Thymus (tissue), 11 donors: ENCODE data around the gene NUBP1. TPM values are rescaled to one million over a fixed set of nuclear protein-coding genes. Genes with fewer than 3 reads are reported as not detected.
A peak's percentile ranks its signal among the peaks of the same experiment; 100 is the strongest.

ENCODE experiments used
- DNase-seq, 9 donors: peaks; one replicate each; pipeline ENCODE4 v3.0.0-alpha.2; 2013; ENCODE audit warnings: low spot score in 9 of 9, low read depth in 6 of 9, missing footprints in 1 of 9
- H3K27ac ChIP-seq, 2 donors: one replicate each; pipeline ENCODE4 v1.5.1; 2013; ENCODE audit warnings: control low read depth in 1 of 2, low read depth in 1 of 2, low read length in 1 of 2, mild to moderate bottlenecking in 1 of 2, moderate library complexity in 1 of 2
- H3K27me3 ChIP-seq, 2 donors: one replicate each; pipeline ENCODE4 v1.5.1; 2013; ENCODE audit warnings: low read length in 1 of 2; ENCODE audit not compliant: control insufficient read depth in 2 of 2, insufficient read depth in 1 of 2
- H3K36me3 ChIP-seq, 2 donors: one replicate each; pipeline ENCODE4 v1.5.1; 2013; ENCODE audit warnings: low read length in 1 of 2, mild to moderate bottlenecking in 1 of 2, moderate library complexity in 1 of 2; ENCODE audit not compliant: control insufficient read depth in 2 of 2, insufficient read depth in 2 of 2
- H3K4me1 ChIP-seq, 2 donors: one replicate each; pipeline ENCODE4 v1.5.1; 2013; ENCODE audit warnings: low read length in 2 of 2; ENCODE audit not compliant: control insufficient read depth in 2 of 2, insufficient read depth in 2 of 2
- H3K4me3 ChIP-seq, 2 donors: one replicate each; pipeline ENCODE4 v1.5.1; 2013; ENCODE audit warnings: low read length in 2 of 2, control low read depth in 1 of 2, mild to moderate bottlenecking in 1 of 2
- H3K9me3 ChIP-seq, 2 donors: one replicate each; pipeline ENCODE4 v1.5.1; 2013; ENCODE audit warnings: low read length in 1 of 2, mild to moderate bottlenecking in 1 of 2; ENCODE audit not compliant: control insufficient read depth in 2 of 2, insufficient read depth in 1 of 2
- WGBS: extraction: QIAGEN DNeasy Blood & Tissue Kit; methylation state at CpG from one replicate; pipeline ENCODE4 v1.1.7; 2013; 5-methylcytosine and 5-hydroxymethylcytosine counted together
- polyA plus RNA-seq: library from polyadenylated mRNA; stranded (reverse); fragments of 200-250 nt; gene quantifications from one replicate; pipeline ENCODE4 v1.2.3, GENCODE V29; 2013
- total RNA-seq: library from RNA; stranded (reverse); fragments of 120-200 nt; gene quantifications from one replicate; pipeline ENCODE4 v1.2.4, GENCODE V29; 2013
- donor health status: healthy.

NUBP1 gene
- total and polyA plus RNA-seq, 2 donors: 28.0 to 39.7 TPM

DNA sequence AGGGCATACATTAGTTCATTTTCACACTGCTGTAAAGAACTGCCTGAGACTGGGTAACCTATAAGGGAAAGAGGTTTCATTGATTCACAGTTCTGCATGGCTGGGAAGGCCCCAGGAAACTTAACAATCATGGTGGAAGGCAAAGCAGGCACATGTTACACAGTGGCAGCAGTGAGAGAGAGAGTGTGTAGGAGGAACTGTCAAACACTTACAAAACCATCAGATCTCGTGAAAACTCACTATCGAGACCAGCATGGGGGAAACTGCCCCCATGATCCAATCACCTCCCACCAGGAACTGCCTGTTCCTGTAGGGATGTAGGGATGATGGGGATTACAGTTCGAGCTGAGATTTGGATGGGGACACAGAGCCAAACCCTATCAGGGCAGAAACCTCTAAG lies 17.2 kb downstream of the NUBP1 start:
- Histone ChIP-seq H3K4me3 (no peak overlapping the region), H3K27me3 (no peaks in the 10 kb centered on the region), H3K36me3 (peaks cover 40 to 78% of the 10 kb centered on the region in 2 donors), H3K9me3 (no peaks in the 10 kb centered on the region), H3K4me1 (peaks cover 0 to 5% of the 10 kb centered on the region in 2 donors), H3K27ac (no peak overlapping the region)
- DNase-seq: no peak
- 96% methylated on average over 3 of the region's 3 CpGs for WGBS

- 98% methylated on average over 8 of the region's 8 CpGs for WGBS
- DNase-seq: no peak
- Histone ChIP-seq H3K36me3 (peaks cover 40 to 81% of the 10 kb centered on the region in 2 donors), H3K4me3 (no peak overlapping the region), H3K4me1 (peaks cover 0 to 2% of the 10 kb centered on the region in 2 donors), H3K27ac (no peak overlapping the region), H3K9me3 (no peaks in the 10 kb centered on the region), H3K27me3 (no peaks in the 10 kb centered on the region)
Measured at GRCh38 chr16:10761373-10761772, 17.7 kb downstream of the NUBP1 start.

DNA sequence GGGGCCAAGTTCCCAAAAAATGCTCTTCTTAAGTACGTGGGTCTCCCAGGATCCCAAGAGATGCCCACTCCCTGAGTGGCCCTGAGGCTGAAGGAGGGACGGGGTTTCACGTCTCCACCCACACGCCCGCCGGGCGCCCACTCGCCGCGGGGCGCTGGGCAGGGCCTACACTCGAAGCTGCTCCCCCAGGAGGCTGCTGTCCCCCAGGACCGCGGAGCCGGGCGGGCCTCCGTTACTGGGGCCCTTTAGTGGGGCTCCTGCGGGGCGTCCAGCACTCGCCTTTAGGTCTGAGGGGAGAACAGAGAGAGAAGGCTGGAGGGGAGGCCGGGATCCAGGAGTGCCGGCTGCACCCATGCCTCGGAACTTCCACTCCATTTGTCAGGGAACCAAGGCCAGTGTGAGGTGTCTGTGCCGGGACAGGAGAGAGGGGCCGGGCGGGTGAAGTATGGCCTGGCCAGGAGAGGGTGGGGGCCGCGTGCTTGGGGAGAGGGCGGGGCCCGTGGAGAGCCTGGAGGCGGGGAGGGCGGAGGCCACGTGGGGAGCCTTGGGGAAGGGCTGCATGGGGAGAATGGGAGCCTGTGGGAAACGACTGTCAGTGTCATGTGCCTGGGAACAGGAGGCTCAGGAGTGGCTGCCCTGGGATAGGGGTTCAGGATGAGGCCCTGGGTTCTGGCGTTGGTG lies 18.8 kb downstream of the NUBP1 start:
- Histone ChIP-seq H3K4me3 (no peak overlapping the region), H3K9me3 (peaks cover 0 to 2% of the 10 kb centered on the region in 2 donors), H3K27me3 (no peaks in the 10 kb centered on the region), H3K4me1 (no peaks in the 10 kb centered on the region), H3K27ac (no peak overlapping the region), H3K36me3 (peaks cover 37 to 76% of the 10 kb centered on the region in 2 donors)
- 97% methylated on average over 35 of the region's 35 CpGs for WGBS
- DNase-seq: no peak

DNA sequence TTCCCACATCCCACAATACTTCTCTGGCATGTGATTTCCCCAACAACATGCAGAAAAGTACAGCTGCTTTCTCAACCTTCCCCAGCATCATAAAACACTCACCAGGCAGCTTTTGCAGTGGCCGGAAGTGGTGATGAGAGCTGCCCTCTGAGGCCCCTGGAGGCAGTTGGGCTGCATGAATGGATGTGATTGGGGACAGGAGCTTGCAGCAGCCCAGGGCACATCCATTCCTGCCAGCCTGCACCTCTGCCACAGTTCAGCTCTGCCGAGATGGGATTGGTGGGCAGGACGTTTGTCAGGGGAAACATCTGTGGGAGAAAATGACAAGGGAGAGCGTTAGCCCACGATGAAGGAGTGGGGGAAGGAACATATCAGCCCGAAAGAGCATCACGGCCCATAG lies 19.8 kb downstream of the NUBP1 start:
- DNase-seq: no peak
- 94% methylated on average over 7 of the region's 7 CpGs for WGBS

DNA sequence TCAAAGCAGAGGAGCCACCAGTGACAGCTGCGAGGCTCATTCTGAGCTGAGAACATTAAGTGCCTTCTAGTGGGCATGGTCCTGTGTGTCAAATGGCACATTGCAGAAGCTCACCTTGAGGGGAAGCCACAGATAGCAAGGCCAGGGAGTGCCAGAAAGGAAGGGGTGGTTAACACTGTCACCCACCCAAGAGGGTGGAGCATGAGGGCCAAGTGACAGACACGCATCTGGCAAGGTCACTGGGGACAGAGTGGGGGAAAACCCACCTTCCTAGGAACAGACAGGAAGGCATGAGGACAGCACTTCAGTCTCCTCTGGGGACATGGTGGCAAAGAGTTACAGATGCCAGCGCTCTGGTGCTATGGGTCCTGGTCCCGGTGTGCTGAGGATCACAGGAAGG lies 22.1 kb downstream of the NUBP1 start:
- WGBS: 96% methylated on average over 4 of the region's 4 CpGs
- Histone ChIP-seq H3K9me3 (peaks cover 0 to 2% of the 10 kb centered on the region in 2 donors), H3K4me1 (no peaks in the 10 kb centered on the region), H3K27ac (no peak overlapping the region), H3K27me3 (no peaks in the 10 kb centered on the region), H3K4me3 (no peak overlapping the region), H3K36me3 (peaks cover 21 to 57% of the 10 kb centered on the region in 2 donors)
- no peak for DNase-seq

More for the DNA sequence above, 19.8 kb downstream of the NUBP1 start:
- H3K4me1 ChIP-seq: no peaks in the 10 kb centered on the region
- peaks cover 0 to 2% of the 10 kb centered on the region in 2 donors for H3K9me3 ChIP-seq
- no peak overlapping the region for H3K27ac ChIP-seq
- H3K27me3 ChIP-seq: no peaks in the 10 kb centered on the region
- peaks cover 30 to 69% of the 10 kb centered on the region in 2 donors for H3K36me3 ChIP-seq
- no peak overlapping the region for H3K4me3 ChIP-seq

- Histone ChIP-seq H3K27me3 (no peaks in the 10 kb centered on the region), H3K9me3 (peaks cover 0 to 2% of the 10 kb centered on the region in 2 donors), H3K4me3 (no peak overlapping the region), H3K4me1 (no peaks in the 10 kb centered on the region), H3K36me3 (peaks cover 18 to 43% of the 10 kb centered on the region in 2 donors), H3K27ac (no peak overlapping the region)
- 88% methylated on average over 7 of the region's 7 CpGs for WGBS
- no peak for DNase-seq
Measured at GRCh38 chr16:10767127-10767526, 23.5 kb downstream of the NUBP1 start.

- Histone ChIP-seq H3K36me3 (peaks cover 6 to 22% of the 10 kb centered on the region in 2 donors), H3K4me1 (no peaks in the 10 kb centered on the region), H3K27me3 (no peaks in the 10 kb centered on the region), H3K4me3 (no peak overlapping the region), H3K27ac (no peak overlapping the region), H3K9me3 (peaks cover 0 to 2% of the 10 kb centered on the region in 2 donors)
- whole genome bisulfite sequencing: 98% methylated on average over 7 of the region's 7 CpGs
- DNase-seq: no peak
Measured at GRCh38 chr16:10769381-10769780, 25.7 kb downstream of the NUBP1 start.

DNA sequence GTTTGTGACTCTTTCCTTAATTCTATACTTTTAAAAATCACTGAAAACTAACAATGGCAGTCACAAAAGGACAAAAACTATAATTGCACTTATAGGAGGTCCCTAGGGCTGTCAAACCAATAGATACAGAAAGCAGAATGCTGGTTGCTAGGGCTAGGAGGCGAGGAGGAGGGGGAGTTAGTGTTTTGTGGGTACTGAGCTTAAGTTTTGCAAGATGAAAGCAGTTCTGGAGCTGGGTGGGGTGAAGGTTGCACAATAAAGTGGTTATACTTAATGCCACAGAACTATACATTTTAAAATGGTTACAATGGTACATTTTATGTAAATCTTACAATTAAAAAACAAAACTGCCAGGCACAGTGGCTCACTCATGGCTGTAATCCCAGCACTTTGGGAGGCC lies 27.3 kb downstream of the NUBP1 start:
- H3K4me3 ChIP-seq: no peak overlapping the region
- peak in 1 of 9 donors; percentile 24 for DNase-seq
- H3K4me1 ChIP-seq: no peaks in the 10 kb centered on the region
- H3K9me3 ChIP-seq: peaks cover 0 to 2% of the 10 kb centered on the region in 2 donors
- no peak overlapping the region for H3K27ac ChIP-seq
- WGBS: 47% methylated on average over 1 of the region's 1 CpG
- H3K36me3 ChIP-seq: peaks cover 6 to 14% of the 10 kb centered on the region in 2 donors
- H3K27me3 ChIP-seq: no peaks in the 10 kb centered on the region

DNA sequence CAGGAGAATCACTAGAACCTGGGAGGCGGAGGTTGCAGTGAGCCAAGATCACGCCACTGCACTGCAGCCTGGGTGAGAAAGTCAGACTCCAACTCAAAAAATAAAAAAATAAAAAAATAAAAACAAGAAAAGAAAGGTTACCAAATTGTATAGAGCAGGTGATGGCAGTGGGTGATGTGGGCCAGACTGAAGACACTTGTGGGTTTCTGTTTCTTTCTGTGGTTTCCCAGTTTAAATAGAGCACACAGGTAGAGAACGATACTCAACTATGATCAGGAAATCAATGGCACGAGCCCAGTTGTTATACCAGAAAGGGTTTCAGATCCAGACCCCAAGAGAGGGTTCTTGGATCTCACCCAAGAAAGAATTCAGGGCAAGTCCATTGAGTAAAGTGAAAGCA lies 32.6 kb downstream of the NUBP1 start:
- Histone ChIP-seq H3K4me3 (no peak overlapping the region), H3K9me3 (no peaks in the 10 kb centered on the region), H3K4me1 (no peaks in the 10 kb centered on the region), H3K36me3 (no peaks in the 10 kb centered on the region), H3K27me3 (no peaks in the 10 kb centered on the region), H3K27ac (no peak overlapping the region)
- DNase-seq: peak in 1 of 9 donors; percentile 44
- 31% methylated on average over 4 of the region's 4 CpGs for WGBS
